HG03103 (cell line): Measurements from ENCODE around the gene URGCP.
A peak's percentile ranks its signal among the peaks of the same experiment; 100 is the strongest.
"Not testable (repeated sequence)": the region's sequence is repeated elsewhere in the genome, so short reads cannot be mapped to it uniquely, and the experiment has no call there.

Source experiments
- ATAC-seq: cut with Tn5 transposase; IDR thresholded peaks from one replicate; pipeline ENCODE4 v1.9.1; 2021; ENCODE audit warnings: low read depth; ENCODE audit not compliant: unreplicated experiment

The URGCP gene

DNA sequence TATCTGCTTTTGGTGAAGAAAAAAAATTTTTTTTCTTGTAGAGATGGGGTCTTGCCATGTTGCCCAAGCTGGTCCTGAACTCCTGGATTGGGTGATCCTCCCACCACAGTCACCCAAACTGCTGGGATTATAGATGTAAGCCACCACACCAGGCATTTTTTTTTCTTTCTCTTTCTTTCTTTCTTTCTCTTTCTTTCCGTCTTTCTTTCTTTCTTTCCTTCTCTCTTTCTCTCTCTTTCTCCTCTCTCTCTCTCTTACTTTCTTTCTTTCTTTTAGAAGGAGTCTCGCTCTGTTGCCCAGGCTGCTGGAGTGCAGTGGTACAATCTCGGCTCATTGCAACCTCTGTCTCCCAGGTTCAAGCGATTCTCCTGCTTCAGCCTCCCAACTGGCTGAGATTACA lies 16.3 kb upstream of the URGCP start:
- ATAC-seq = no peak

DNA sequence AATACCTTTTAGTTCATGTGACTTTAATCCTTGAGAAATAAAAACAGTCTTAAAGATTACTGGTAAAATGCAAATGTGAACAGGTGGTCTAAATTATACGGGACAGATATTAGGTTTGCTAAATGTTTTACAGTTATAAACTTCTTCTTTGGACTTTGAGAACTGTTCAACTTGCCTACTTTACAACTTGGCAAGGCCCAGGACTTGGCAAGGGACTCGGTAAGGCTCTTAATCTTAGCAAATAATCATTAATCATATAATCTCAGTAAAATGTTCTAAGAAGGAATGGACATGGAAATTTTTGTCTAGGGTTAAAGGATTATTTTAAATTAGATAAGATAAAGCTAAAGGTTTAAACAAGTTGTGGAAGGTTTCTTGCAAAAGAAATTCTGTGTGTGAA lies 15.0 kb upstream of the URGCP start:
- ATAC-seq = no peak

- ATAC-seq = no peak
These were observed 9.5 kb upstream of the URGCP start for GRCh38 chr7:43915907-43916306.

DNA sequence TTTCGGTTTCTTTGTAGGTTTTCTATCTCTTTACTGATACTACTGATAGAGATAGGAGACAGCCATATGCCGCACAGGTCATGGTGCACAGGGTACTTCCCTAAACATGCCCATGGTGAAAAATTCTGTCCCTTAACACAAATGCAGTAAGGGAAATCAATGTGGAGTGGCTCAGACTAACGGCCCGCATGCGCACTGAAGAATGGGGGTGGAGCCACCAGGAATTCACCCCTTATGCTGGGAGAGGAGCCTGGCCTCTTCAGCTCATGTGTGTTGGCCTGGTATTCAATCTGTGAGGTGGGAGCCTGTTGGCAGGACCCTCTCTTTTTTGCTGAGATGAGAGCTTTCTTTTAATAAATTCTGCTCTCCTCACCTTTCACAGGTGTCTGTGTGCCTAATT lies 8.4 kb upstream of the URGCP start:
- ATAC-seq = no peak

DNA sequence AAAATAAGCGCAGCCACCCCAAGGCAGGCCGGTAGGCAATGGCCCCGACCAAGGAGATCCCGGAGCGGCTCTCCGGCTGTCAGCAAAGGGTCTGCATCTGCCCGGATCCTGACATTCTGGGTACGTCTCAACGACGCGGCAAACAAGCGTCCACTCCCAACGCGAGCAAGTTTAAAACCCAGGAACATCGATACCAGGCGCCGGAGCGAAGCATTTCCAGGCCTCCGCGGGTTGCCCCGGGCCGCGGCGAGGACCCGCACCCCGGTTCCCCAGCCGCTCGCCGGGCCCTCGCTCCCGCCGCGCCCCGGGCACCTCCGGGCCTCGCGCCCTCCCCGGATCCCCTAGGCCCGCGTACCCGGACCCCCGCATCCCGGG lies 453 bp downstream of the URGCP start:
- peak; percentile 26 for ATAC-seq

DNA sequence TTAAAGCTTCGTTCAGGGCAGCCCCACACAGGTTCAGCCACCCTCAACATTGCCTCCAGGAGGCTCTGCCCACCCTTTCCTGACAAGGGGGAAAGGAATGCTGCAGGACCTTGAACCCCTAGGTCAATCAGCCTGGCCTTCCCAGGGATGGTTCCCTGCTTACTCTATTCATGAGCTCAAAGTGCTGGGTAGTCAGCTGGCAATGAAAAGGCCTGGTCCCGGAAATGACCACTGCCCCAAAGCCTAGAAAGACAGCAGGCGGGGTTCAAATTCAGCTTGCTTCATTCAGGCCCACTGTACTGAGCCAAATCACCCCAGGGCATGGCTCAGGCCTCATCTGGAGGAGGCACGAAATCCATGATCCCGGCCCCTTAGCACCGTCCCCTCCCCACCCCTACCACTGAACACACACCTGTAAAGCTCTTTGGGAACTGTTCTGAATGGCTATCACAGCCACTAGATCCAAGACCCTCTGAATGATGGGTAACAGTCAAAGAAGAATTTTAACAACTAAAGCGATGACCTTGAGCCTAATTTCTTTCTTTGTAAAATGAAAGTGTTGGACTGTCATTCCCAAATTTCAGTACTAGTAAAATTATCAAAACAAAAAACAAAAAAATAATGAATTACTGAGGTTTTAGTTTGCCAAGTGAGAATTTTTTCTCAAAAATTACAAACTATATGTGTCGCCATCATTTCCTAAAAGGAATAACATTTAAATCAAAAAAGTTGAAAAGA lies 1.0 kb downstream of the URGCP start:
- ATAC-seq = no peak

DNA sequence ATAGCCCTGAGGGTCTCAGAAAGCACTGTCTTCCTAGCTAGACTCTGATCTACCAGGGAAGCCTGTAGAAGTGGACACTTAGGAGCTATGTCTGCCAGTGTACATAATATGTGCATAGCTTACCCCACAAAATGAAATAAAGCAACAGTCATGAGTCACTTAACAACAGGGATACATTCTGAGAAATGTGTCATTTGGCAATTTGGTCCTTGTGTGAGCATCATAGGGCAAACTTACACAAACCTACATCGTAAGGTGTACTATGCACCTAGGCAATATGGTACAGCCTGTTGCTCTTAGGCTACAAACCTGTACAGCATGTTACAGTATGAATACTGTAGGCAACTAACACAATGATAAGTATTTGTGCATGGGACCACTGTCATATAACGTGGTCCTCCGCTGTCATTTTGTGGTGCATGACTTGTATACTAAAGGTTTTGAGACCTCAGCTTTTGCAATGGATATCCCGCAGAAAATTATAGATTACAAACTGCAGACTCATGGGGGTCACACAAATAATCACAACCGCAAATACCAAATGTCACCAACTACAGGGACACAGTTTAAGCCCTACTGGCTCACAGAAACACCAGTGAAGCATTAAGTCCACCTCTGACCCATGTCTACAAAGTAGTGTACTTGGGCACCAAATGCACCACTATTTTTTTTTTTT lies 1.7 kb downstream of the URGCP start:
- no peak for ATAC-seq

DNA sequence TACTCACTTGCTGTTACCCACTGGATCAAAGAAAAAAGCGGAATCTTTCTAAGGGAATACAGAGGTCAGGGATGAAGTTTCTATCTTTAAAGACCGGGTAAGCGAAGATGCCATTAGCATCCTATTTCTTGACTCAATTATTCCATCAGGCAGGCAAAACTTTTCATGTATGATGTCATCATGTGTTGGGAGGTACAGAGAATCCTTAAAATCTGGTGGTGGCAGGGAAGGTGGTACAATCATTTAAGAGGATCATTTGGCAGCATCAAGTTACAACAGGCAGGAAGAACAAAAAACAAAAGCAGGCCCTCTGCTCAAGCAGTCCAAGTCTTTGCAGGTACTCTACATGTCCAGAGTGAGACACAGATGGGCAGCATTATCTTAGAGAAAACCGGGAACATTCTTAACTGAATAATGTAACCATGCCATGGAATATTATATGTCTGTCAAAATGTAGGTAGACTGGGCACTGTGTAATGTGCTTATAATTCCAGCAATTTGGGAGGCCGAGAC lies 3.8 kb downstream of the URGCP start:
- ATAC-seq = no peak

DNA sequence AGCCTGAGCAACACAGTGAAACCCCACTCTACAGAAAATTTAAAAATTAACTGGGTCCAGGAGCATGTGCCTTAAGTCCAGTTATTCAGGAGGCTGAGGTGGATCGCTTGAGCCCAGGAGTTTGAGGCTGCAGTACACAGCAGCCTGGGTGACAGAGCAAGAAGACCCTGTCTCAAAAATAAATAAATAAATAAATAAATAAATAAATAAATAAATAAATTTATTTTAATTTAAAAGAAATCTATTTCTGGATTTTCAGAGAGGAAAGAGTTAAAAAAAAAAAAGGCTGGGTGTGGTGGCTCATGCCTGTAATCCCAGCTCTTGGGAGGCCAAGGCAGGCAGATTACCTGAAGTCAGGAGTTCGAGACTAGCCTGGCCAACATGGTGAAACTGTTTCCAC lies 7.8 kb downstream of the URGCP start:
- ATAC-seq = not testable (repeated sequence)

DNA sequence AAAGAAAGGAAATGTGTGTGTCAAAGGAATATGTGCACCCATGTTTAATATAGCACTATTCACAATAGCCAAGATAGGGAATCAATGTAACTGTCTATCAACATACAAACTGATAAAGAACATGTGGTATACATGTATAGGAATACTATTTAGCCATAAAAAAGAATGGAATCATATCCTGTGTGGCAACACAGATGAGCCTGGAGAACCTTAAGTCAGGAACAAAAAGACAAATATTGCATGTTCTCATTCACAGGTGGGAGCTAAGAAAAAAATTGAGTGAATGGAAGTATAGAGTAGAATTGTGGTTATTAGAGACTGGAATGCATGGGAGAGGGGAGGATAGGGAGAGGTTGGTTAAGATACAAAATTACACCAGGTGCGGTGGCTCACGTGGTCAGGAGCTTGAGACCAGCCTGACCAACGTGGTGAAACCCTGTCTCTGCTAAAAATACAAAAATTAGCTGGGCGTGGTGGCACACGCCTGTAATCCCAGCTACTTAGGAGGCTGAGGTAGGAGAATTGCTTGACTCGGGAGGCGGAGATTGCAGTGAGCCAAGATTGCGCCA lies 10.5 kb downstream of the URGCP start:
- ATAC-seq = no peak

GRCh38 chr7:43891069-43891955 lies 15.1 kb downstream of the URGCP start:
- no peak for ATAC-seq

GRCh38 chr7:43890468-43890867 lies 15.9 kb downstream of the URGCP start:
- ATAC-seq = no peak

- ATAC-seq = no peak
These were observed 17.1 kb downstream of the URGCP start for GRCh38 chr7:43888993-43889945.

GRCh38 chr7:43884617-43885016 lies 21.8 kb downstream of the URGCP start:
- no peak for ATAC-seq

GRCh38 chr7:43884209-43884608 lies 22.2 kb downstream of the URGCP start:
- no peak for ATAC-seq

- no peak for ATAC-seq
These were observed 25.8 kb downstream of the URGCP start for GRCh38 chr7:43880596-43880995.

GRCh38 chr7:43879477-43879876 lies 26.9 kb downstream of the URGCP start:
- ATAC-seq = no peak

DNA sequence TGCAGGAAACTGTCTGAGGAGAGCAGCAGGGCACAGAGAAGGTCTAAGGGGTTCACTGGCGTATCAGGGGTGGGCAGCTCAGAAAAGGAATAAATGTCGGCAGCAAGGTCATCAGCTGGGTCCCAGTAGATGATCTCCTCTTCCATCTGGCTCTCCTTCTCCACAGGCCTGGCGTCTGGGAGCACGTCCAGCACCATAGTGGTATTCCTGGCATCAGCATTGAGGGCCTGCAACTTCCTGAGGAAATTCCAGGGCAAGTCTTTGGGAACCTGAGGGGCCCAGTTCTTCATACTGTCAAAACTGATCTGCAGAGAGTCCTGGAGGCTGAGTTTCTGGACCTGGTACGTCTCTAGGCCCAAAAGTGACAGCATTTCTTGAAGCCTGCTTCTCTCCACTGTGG lies 27.5 kb downstream of the URGCP start:
- no peak for ATAC-seq

- ATAC-seq = no peak
These were observed 28.2 kb downstream of the URGCP start for GRCh38 chr7:43877968-43878864.
